Osteoblast (primary cell): ENCODE data around the gene RNF13. TPM values are rescaled to one million over a fixed set of nuclear protein-coding genes. Genes with fewer than 3 reads are reported as not detected.

Source experiments
- DNase-seq: peaks from one replicate; pipeline ENCODE4 v3.0.0; 2011; ENCODE audit warnings: low spot score, mixed read lengths; ENCODE audit not compliant: insufficient read length; ENCODE audit errors: missing footprints
- H2AFZ ChIP-seq: 2 replicates; pipeline ENCODE4 v1.6.0; 2011; ENCODE audit warnings: mild to moderate bottlenecking, low read length
- H3K27ac ChIP-seq: 2 replicates; pipeline ENCODE4 v1.5.1; 2011; ENCODE audit warnings: mild to moderate bottlenecking, low read depth, low read length, moderate library complexity
- H3K27me3 ChIP-seq: 2 replicates; pipeline ENCODE4 v1.6.0; 2012; ENCODE audit warnings: mild to moderate bottlenecking, control low read depth, inconsistent platforms, low read length, moderate library complexity; ENCODE audit not compliant: insufficient read depth
- H3K36me3 ChIP-seq: 2 replicates; pipeline ENCODE4 v1.5.1; 2011; ENCODE audit warnings: mild to moderate bottlenecking, low read length, control low read depth, moderate library complexity; ENCODE audit not compliant: insufficient read depth
- H3K4me1 ChIP-seq: 2 replicates; pipeline ENCODE4 v1.5.1; 2011; ENCODE audit warnings: mild to moderate bottlenecking, low read length, control low read depth, moderate library complexity; ENCODE audit not compliant: insufficient read depth
- H3K4me2 ChIP-seq: 2 replicates; pipeline ENCODE4 v1.6.0; 2011; ENCODE audit warnings: mild to moderate bottlenecking, low read length; ENCODE audit not compliant: insufficient read depth
- H3K4me3 ChIP-seq: fragments of 200-600 bp; sonication (generic); 3 replicates; pipeline ENCODE4 v1.5.1; 2012; ENCODE audit warnings: mild to moderate bottlenecking, low read length, inconsistent platforms; ENCODE audit not compliant: insufficient read depth
- H3K79me2 ChIP-seq: 2 replicates; pipeline ENCODE4 v1.6.0; 2012; ENCODE audit warnings: mild to moderate bottlenecking, low read length, control low read depth, inconsistent platforms; ENCODE audit not compliant: insufficient read depth
- H3K9me3 ChIP-seq: 2 replicates; pipeline ENCODE4 v1.5.1; 2011; ENCODE audit warnings: low read depth, low read length, control low read depth
- H4K20me1 ChIP-seq: 2 replicates; pipeline ENCODE4 v1.6.0; 2012; ENCODE audit warnings: mild to moderate bottlenecking, low read length, control low read depth; ENCODE audit not compliant: insufficient read depth
- CTCF ChIP-seq: IDR thresholded peaks from 2 replicates; pipeline ENCODE4 v1.5.1; 2011; ENCODE audit warnings: mild to moderate bottlenecking, low read depth, low read length, moderate library complexity; ENCODE audit errors: extremely low read depth
- total RNA-seq: library from RNA; depleted of rRNA; stranded (reverse); fragments of >200 nt; gene quantifications from 2 replicates; pipeline ENCODE4 v1.2.3, GENCODE V29; 2012

RNF13 gene
- total RNA-seq, 1 donor, result 86.1 TPM

DNA sequence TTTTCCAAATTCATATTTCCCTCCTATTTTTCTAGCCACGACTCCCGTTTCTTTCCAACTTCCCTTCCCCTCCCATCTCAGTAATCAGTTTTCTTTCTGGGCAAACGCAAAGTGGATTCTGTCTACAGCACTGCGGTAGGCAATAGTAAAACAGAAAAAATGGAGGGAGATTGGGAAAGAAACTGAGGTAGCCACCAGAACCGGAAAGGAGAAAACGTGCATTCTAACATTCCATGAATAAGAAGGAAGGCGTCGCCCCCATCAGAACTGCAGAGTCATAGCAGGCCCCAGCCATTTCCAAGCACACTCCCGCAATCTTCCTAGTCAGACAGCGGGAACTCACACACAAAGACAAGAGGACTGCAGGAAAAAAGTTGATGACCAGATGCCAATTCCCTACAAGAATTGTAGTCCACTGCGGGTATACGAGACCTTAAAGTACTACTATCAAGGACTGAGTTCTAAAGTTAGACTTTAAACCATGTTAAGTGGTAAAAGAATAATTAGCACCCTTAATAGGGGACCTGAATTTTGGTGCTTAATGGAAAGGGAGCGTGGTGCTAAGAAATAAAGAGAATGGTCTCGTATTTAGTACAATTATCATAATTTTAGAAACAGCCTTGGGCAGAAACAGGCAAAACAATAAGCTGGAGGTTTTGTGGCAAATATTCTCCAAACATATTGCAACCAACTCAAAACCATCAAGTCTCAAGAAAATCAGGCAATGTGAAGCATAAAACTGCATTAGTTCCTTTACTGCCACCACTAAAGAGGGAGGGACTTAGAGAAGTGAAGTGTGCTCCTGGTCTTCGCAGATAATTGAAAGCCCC lies 156.3 kb downstream of the RNF13 start:
- Histone ChIP-seq H3K36me3 (peaks cover 13% of the 10 kb centered on the region), H3K9me3 (no peaks in the 10 kb centered on the region), H3K27me3 (no peaks in the 10 kb centered on the region), H4K20me1 (peaks cover 37% of the 10 kb centered on the region), H3K27ac (peak overlapping the region; percentile 98), H2AFZ (peak overlapping the region; percentile 71), H3K4me2 (peak overlapping the region; percentile 99), H3K79me2 (peaks cover 66% of the 10 kb centered on the region), H3K4me1 (peaks cover 63% of the 10 kb centered on the region), H3K4me3 (peak overlapping the region; percentile 88)
- DNase-seq, result peak; percentile 90
- TF ChIP-seq CTCF, result peak; percentile 21

DNA sequence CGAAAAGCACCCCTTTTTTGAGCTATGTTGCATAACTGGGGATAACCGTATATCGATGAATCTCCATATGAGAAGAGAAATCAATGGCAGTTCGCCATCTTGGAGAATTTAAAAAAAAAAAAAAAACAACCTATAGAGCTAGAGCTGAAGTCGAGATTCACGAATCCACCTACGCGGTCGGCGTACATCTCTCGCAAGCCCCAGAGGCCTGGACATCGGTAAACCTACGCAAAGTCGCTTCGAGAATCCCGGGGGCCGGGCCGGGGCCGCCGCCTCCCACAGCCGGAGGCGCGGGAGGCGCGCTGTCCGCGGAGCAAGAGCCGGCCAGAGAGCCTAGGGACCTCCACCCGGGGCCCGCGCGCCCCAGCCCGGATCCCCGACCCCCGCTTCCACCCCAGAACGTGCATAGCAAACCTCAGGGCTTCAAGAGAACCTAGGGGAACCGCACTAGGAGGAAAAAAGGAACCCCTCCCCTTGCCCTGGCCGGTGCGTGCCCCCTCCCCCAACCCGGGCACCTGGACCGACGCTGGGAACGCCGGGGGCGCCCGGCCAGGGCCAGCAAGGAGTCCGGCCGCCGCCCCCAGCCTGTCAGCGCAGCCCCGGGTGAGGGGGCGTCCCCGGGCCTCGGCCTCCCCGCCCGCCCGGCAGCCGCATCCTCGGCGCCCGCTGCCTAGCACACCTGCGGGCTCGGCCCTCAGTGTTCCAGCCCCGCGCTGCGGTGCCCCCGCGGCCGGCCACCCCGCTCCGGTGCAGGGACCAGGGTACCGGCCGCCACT lies 157.1 kb downstream of the RNF13 start:
- peak overlapping the region; percentile 98 for H3K27ac ChIP-seq
- H3K36me3 ChIP-seq, result peaks cover 13% of the 10 kb centered on the region
- peak overlapping the region; percentile 75 for H2AFZ ChIP-seq
- H3K4me1 ChIP-seq, result peaks cover 55% of the 10 kb centered on the region
- TF ChIP-seq CTCF, result no peak
- H3K27me3 ChIP-seq, result no peaks in the 10 kb centered on the region
- DNase-seq, result peak; percentile 89
- H3K79me2 ChIP-seq, result peaks cover 58% of the 10 kb centered on the region
- H3K4me3 ChIP-seq, result peak overlapping the region; percentile 88
- peak overlapping the region; percentile 99 for H3K4me2 ChIP-seq
- H3K9me3 ChIP-seq, result no peaks in the 10 kb centered on the region
- H4K20me1 ChIP-seq, result peaks cover 29% of the 10 kb centered on the region

GRCh38 chr3:149970716-149971402 lies 157.8 kb downstream of the RNF13 start, which contains the start of gene PFN2:
PFN2 (minus strand) TSS chr3:149970895; CDS start chr3:149970856, 39 bp downstream.
- peak within 1 kb of the TSS; percentile 88 for H3K4me3 ChIP-seq
- peaks cover 23% of the 10 kb centered on the region for H4K20me1 ChIP-seq
- H2AFZ ChIP-seq, result peak within 1 kb of the TSS; percentile 75
- no peaks in the 10 kb centered on the region for H3K9me3 ChIP-seq
- H3K27me3 ChIP-seq, result no peaks in the 10 kb centered on the region
- TF ChIP-seq CTCF, result no peak
- peaks cover 48% of the 10 kb centered on the region for H3K4me1 ChIP-seq
- peak; percentile 96 for DNase-seq
- H3K36me3 ChIP-seq, result peaks cover 9% of the 10 kb centered on the region
- H3K27ac ChIP-seq, result peak within 1 kb of the TSS; percentile 98
- H3K79me2 ChIP-seq, result peaks cover 51% of the 10 kb centered on the region
- H3K4me2 ChIP-seq, result peak within 1 kb of the TSS; percentile 99
